HG03280 (cell line): ENCODE results near the gene CCDC169.

Source experiments
- ATAC-seq: cut with Tn5 transposase; IDR thresholded peaks from one replicate; pipeline ENCODE4 v1.9.1; 2021; ENCODE audit warnings: mild to moderate bottlenecking, moderate library complexity; ENCODE audit not compliant: unreplicated experiment

The CCDC169 gene

DNA sequence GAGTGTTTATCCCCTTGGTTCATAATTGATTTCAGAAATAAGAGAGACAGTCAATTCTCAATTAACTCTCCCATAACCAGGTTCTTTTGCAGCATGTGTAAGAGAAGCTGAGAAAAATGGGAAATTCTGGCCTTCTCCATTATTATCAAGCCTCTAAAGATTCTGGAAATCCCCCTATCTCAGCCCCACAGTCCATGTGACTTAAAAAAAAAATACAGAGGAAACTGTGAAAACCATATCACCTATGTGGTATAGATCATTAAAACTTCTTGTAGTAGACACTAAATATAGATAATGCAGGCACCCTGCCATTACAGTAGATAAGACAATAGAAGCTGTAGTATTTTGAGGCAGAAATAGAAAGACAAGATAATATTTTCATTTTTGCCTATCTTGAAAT is 48.9 kb downstream of the CCDC169 start:
- no peak for ATAC-seq

DNA sequence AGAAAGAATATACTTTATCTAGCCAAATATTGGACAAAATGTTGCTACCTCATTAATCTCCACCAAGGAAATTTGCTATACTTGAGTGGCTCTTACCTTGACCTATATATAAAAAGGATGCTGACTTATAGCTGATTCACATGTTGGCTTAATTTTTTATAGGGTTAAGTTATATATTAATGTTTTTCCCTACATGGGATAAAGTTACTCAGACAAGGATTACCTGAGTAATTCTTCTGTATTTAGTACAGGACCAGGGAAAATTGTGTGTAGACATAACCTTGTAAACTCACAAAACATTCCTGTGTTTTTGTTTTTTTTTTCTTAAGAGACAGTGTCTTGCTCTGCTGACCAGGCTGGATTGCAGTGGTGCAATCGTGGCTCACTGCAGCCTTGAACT is 52.6 kb downstream of the CCDC169 start:
- ATAC-seq, result no peak

DNA sequence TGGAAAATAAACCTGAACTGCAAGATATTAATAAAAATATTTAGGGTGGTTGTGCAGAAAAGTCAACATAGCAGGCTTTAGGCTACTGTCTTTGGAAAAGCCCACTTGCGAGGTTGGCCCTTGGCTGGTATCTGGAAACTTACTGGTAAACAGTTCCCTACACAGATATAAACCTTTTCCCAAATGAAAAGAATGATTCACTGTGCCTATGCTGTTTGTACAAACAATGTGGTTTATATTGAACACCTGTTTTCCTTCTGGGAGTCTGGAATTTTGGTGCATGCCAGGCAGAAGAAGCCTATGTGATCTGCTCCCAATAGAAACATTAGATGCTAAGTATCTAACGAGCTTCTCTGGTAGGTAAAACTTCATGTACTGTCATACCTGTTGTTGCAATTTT is 53.5 kb downstream of the CCDC169 start:
- ATAC-seq, result no peak

DNA sequence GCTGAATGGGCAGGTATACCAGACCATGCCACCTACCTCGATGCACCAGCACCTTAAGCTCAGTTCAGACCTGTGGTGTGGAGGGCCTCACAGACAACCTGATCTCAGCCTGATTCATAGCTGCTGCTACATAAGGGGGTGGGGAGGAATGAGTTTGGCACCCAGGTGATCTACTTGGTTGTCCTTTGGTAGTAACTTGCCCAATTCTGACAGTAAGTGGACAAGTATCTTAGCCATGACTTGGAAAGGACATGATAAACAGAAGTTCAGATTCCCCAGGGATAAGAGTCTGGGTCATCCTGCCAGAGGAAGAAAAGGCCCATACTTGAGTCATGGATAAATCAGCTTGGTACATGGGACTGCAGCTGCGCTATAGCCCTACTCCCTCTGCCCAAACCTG is 54.9 kb downstream of the CCDC169 start:
- ATAC-seq, result no peak

DNA sequence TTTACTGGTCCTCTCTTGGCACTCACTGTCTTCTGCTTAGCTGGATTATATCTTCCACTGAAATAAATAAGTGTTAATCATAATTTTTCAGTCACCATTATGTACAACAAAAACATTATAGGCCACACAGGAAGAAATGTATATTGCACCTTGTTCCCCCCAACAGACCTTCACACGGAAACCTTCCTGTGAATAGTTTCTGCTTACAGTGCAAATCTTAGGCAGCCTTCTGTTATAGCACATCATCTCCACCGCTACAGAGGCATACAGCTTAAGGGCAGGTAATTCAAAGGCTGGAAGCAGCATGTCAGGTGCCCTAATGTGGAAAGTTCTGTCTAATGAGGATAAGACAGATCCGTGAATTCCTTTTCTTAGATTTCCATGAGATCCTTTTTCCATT is 66.4 kb downstream of the CCDC169 start:
- ATAC-seq, result no peak

DNA sequence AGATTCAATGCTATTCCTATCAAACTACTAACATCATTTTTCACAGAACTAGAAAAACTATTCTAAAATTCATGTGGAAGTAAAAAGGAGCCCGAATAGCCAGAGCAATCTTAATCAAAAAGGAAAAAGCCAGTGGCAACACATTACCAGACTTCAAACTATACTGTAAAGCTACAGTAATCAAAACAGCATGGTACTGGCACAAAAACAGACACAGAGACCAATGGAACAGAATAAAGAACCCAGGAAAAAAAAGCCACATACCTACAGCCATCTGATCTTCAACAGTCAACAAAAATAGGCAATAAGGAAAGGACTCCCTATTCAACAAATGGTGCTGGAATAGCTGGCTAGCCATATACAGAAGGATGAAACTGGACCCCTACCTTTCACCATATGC is 72.9 kb downstream of the CCDC169 start:
- ATAC-seq, result no peak

DNA sequence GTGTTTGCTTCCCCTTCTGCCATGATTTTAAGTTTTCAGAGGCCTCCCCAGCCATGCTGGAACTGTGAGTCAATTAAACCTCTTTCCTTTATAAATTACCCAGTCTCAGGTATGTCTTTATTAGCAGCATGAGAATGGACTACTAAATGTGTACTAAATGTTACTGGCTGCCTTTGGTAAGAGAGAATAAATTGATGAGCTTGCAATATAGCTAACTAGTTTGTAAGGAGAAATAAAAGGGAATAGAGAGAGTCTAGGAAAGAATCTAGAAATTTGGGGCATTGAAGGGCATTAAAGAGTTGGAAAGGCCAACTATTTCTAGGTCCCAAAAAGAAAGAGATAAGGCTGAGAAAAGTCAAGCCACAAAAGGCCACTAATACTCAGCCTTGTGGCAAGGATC is 77.7 kb downstream of the CCDC169 start:
- no peak for ATAC-seq

DNA sequence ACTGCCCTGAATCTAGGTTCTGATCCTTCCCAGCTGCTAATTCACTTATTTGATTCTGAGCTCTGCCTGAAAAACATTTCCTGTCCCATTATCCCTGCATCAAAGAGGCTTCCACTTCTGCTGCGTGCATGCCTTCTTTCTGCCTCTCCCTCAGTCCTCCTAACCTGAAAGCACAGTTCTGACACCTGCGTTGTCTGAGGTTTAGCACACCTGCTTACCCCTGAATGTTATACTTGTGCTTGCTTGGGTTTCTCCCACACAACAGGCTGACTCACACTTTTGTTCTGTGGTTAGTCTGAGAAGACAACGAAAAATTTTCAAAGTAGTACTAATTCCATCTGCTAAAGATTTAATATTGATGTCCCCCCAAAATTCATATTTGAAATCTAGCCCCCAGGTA is 80.2 kb downstream of the CCDC169 start:
- no peak for ATAC-seq

DNA sequence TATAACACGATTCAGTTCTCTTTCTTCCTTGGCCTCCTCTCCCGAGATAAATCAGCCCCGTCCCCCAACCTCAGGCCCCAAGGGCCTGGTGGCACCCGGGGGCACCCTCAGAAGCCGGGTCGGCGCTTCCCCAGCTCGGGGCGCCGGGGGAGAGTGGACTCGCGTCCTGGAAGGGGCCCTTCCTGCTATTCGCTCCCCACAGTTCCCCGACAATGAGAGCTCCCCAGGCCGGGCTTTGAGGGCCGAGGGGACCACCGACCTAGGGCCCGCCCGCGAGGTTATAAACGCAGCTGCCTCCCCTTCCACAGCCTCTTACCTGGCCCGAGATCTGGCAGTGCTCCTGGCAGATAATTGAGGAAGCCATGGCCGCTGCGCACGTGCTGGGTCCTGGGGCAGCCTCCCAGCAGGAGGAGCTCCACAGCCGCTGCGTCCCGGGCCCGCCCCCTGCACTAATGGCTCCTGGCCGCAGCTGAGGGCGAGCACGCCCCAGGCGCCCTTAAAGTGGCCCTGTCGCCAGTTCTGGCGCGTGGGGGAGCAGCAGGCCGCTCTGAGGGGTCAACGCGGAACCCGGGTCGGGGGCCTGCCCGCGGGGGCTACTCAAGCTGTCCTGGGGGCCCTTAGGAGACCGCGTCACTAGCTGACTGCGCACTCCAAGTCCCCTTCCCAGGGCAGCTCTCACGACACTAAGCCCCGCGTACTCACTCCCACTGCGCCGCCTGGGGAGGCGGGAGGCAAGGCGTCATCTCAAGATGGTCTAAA is 83.3 kb downstream of the CCDC169 start, which contains the start of gene SOHLH2:
SOHLH2 (minus strand) TSS at position 394 of the 759 bp plus-strand sequence; CDS start at position 364, 30 bp downstream.
- no peak for ATAC-seq

DNA sequence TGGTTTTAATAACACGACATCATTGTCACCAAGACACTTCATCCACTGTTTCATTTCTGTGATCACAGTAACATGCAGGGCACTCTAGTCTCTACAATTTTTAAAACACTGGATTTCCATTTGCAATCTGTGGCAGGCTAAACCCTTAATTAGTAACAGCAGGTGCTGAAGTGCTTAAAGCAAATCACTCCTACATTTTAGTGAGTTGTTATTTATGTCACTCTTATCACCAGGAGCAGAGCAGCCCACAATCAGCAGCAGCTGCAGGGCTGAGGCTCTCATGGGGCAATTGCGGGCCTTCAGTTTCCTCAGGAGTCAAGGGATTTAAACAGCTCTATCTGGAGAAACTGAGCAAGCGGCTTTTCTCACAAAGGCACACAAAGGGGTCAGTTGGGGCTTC is 84.8 kb downstream of the CCDC169 start:
- no peak for ATAC-seq

DNA sequence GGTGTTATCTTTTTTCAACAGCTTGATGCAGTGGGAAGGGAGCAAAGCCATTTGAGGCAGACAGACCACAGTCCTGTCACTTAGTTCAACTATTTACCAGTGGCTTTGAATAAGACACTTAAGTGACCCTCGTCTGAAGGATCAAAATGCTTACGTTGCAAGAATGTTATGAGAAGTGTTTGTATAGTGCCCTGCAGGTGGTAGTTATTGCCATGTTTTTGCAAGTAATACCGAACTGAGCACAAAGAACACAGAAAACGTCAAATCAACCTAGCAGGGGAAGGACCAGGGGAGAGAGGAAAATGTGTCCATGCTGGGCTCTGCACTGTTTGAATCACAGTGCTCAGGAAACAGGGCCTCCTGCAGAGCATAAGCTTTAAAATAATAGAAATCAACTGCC is 86.0 kb downstream of the CCDC169 start:
- ATAC-seq, result no peak

DNA sequence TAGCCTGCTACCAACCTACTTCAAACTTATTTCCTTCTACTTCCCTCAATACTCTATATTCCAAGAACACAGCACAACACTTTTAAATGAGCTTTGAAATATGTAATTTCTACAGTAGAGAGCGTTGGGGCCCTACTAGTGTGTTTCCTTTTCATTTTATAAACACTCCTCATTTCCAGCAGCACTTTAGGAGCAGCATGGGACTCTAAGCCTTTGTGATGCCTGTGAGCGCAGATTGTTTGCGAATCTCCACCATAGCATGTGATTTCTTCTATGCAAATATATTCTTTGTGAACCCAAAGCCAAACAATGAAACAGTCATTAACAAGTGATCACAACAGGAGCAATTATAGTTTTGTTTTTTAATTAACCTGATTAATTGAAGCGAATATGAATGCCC is 86.9 kb downstream of the CCDC169 start:
- no peak for ATAC-seq

DNA sequence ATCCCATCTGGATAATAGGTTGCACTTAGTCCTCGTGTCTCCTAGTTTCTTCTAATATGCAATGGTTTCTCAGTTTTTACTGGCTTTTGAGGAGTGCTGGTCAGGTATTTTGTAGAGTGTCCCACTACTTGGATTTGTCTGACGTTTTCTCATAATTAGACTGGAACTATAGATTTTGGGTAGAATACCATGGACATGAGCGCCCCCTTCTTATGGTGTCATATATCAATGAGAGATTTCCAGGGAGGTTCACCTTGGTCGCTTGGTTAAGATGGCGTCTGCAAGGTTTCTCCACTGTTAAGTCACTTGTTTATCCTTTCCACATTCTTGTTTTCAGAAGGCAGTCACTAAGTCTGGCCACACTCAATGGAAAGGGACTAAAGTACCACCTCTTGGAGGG is 89.9 kb downstream of the CCDC169 start:
- ATAC-seq, result no peak

DNA sequence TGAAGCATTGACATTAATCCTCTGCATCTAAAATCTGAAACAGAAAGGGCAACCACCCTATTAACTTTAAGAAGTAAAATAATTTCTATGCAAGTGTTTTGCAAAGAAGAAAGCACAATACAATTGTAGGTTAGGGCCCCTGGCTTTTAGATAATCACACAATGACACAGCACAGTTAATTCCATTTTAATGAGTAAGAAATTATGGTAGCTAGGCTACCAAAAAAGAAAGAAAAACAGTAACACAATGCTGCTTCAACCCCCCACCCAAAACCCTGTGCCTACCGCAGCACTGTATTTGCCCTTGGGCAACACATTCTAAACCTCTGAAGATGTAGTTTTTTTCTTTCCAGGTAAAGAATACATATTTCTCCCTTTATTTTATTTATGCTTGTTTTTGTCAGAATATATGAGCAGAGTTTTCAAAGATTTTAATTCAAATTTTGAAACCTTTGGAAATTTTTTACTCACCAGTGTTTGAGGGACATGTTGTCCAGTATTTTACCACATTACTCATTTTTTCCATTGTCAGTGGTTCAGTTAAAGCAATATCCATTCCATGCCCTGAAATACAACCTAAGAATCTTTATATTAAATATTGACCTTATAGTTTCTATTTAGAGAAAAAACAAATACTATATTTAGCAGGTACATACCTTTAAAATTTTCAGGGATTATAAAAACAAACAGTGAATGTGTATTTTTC is 104.3 kb downstream of the CCDC169 start:
- ATAC-seq, result no peak

DNA sequence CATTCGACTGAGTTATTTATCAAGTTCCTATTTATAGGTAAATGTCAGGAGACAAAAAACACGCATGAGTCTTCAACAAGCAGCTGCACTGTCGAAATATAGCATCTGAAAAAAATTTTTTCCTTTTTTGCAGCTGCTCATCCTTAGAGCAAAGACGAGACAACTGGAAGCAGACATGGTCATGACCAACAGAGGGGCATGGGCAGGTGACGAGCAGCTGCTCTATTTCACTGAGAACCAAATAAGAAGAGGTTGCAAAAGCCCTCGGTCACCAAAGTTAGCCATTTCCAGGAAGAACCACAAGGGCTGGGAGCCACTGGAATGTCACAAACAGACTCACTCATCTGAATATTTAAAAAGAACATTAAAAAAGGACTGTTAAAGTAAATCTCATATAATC is 105.4 kb downstream of the CCDC169 start:
- no peak for ATAC-seq

DNA sequence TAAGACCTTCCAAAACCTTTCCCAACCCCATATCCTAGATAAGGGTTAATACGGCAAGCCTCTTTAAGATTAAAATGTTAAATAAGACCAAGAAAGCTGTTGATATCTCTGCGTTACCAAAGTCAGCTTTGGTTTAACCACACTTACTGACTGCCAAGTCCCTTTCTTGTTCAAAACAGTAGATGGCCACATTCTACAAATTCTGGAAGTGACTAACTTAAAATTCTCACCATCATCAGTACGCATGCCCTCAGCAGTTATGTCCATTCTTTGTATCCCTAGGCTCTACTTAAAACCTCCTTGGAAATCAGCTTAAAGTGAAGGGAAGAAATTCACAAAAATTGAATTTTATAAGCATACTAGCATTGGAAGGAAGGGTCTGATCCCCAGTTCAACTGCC is 106.8 kb downstream of the CCDC169 start:
- ATAC-seq, result no peak

DNA sequence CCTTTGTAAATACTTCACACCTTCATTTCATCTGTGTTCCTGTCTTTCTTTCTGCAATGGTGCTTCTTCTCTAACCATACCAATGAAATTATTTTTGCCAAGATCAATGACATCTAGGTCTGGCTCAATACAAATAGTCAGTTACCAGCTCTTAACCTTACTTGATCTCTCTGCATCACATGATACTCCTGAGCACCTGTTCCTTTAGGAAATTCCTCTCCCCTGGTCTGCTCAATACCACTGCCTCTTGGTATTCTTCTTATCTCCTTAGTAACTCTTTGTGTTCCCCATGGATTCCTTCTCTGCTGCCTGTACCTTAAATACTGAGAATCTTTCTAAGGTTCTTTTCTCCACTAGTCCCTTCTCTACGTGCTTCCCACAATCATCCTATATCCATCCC is 109.2 kb downstream of the CCDC169 start:
- ATAC-seq, result no peak

DNA sequence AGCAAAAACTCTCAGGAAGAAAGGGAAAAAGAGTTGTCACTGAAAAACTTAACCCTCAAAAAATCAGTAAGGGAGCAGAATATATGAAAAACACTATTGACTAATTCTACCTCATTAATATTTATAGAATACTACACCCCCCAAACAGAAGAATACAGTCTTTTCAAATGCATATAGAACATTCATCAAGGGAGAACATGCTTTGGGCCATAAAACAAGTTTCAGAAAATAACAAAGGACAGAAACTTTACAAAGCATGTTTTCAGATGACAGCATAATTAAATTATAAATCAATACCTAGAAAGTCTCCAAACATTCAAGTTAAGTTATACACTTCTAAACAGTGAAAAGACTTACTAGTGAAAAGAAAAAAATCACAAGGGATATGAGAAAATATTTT is 113.7 kb downstream of the CCDC169 start:
- no peak for ATAC-seq
